Body of pancreas (tissue), 4 donors: ENCODE data around the gene ZBTB11. TPM values are rescaled to one million over a fixed set of nuclear protein-coding genes. Genes with fewer than 3 reads are reported as not detected.
"Not testable (repeated sequence)": the region's sequence is repeated elsewhere in the genome, so short reads cannot be mapped to it uniquely, and the experiment has no call there.

ENCODE experiments used
- ATAC-seq: fragments of 150-250 bp; one replicate; pipeline ENCODE4 v1.9.1; 2016
- DNase-seq, 4 donors: peaks; one replicate each; pipeline ENCODE4 v3.0.0-alpha.2; 2019
- H3K27ac ChIP-seq, 4 donors: fragments of 200-600 bp; sonication (generic); 1 replicate in 3 of 4; 2 replicates in 1 of 4; pipeline versions ENCODE4 v1.5.1 to v1.6.1; 2016 to 2019; ENCODE audit warnings: mild to moderate bottlenecking in 1 of 4, mixed read lengths in 1 of 4, moderate library complexity in 1 of 4
- H3K27me3 ChIP-seq, 2 donors: fragments of 200-600 bp; sonication (generic); one replicate each; pipeline ENCODE4 v1.6.0; 2016; ENCODE audit warnings: mild to moderate bottlenecking in 1 of 2
- H3K36me3 ChIP-seq, 2 donors: fragments of 200-600 bp; sonication (generic); replicated peaks in 1 of 2; 2 replicates each; pipeline ENCODE4 v1.5.1; 2016; ENCODE audit warnings: low read depth in 2 of 2; ENCODE audit not compliant: insufficient read depth in 1 of 2
- H3K4me1 ChIP-seq: fragments of 200-600 bp; sonication (generic); one replicate; pipeline ENCODE4 v1.6.0; 2016
- H3K4me3 ChIP-seq, 2 donors: fragments of 200-600 bp; sonication (generic); 1 replicate in 1 of 2; 2 replicates in 1 of 2; pipeline ENCODE4 v1.5.1; 2016 to 2019
- H3K9me3 ChIP-seq, 3 donors: fragments of 200-600 bp; sonication (generic); 1 replicate in 2 of 3; 2 replicates in 1 of 3; pipeline ENCODE4 v1.5.1; 2016
- CTCF ChIP-seq, 7 experiments: fragments of 450-650 bp in 4 of 7; fragments of 200-600 bp in 3 of 7; sonication (generic) in 3 of 7; IDR thresholded peaks; one replicate each; pipeline ENCODE4 v1.5.1; 2016 to 2019; ENCODE audit warnings: antibody characterized with exemption in 7 of 7
- POLR2A ChIP-seq, 3 donors: fragments of 450-650 bp; IDR thresholded peaks; one replicate each; pipeline ENCODE4 v1.6.1; 2016; ENCODE audit warnings: antibody characterized with exemption in 3 of 3, mild to moderate bottlenecking in 2 of 3
- WGBS, 2 donors: methylation state at CpG; one replicate each; pipeline ENCODE4 v1.1.5; 2017; 5-methylcytosine and 5-hydroxymethylcytosine counted together
- intact Hi-C: fragments of 100-400 bp; cut with DNase I; formaldehyde crosslinking; loops from one replicate; pipeline ENCODE4 v1.15.1; 2023
- total RNA-seq, 2 donors: library from RNA; depleted of rRNA; stranded (reverse); fragments of >200 nt; gene quantifications; one replicate each; pipeline ENCODE4 v1.1.0, GENCODE V29; 2016

Gene ZBTB11
- total RNA-seq, 2 donors from 2014 or later: 11.5 to 20.5 TPM

DNA sequence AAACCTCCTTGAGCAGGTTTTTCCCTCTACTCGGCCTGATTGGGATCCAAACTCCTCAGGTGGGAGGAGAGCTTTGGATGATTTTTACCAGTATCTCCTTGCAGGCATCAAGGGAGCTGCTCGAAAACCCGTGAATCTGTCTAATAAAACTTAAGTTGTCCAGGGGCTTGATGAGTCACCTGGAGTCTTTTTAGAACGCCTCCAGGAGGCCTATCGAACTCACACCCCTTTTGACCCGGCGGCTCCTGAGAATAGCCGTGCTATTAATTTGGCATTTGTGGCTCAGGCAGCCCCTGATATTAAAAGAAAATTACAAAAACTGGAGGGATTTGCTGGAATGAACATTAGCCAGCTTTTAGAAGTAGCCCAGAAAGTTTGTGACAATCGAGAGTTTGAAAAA, 41.6 kb downstream of the ZBTB11 start:
- no peaks in the 10 kb centered on the region for H3K4me1 ChIP-seq
- no peak overlapping the region for H3K4me3 ChIP-seq
- no peak for DNase-seq

DNA sequence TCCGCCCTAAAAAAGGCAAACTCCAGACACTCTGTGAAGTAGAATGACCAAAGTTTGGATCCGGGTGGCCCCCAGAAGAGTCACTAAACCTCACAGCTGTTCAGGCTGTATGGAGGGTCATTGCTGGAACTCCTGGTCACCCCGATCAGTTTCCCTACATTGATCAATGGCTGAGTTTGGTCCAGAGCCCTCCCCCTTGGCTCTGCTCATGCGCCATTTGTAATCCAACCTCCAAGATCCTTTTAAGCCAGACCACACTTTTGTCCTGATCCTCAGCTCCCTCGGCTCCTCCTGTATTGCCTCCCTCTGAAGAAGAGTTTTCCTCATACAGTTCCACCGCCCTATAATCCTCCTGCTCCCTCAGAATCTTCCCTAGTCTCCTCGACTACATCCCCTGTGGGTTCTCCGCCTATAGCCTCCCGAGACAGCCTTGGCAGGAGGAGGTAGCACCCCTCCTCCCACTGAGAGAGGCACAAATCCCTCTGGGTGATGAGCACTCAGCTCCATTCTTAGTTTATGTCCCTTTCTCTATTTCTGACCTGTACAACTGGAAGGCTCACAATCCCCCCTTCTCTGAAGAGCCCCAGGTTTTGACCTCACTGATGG, 42.2 kb downstream of the ZBTB11 start:
- WGBS, 2 donors: 58 to 61% methylated on average over 9 of the region's 9 CpGs
- H3K9me3 ChIP-seq: no peaks in the 10 kb centered on the region
- no peak for DNase-seq
- H3K27me3 ChIP-seq: no peaks in the 10 kb centered on the region
- no peak overlapping the region for H3K4me3 ChIP-seq
- ATAC-seq: no peak
- H3K4me1 ChIP-seq: no peaks in the 10 kb centered on the region
- no peak for TF ChIP-seq POLR2A (IDR thresholded peaks at IDR 0.05)
- TF ChIP-seq CTCF (IDR thresholded peaks at IDR 0.05): no peak
- no peak overlapping the region for H3K27ac ChIP-seq
- no peaks in the 10 kb centered on the region for H3K36me3 ChIP-seq
- intact Hi-C loops: no loop called here

More for the DNA sequence above, 41.6 kb downstream of the ZBTB11 start:
- intact Hi-C loops: no loop called here
- ATAC-seq: no peak
- Histone ChIP-seq H3K36me3 (no peaks in the 10 kb centered on the region), H3K27ac (no peak overlapping the region), H3K9me3 (no peaks in the 10 kb centered on the region), H3K27me3 (no peaks in the 10 kb centered on the region)
- no peak for TF ChIP-seq CTCF (IDR thresholded peaks at IDR 0.05)
- TF ChIP-seq POLR2A (IDR thresholded peaks at IDR 0.05): no peak
- WGBS, 2 donors: 66 to 70% methylated on average over 9 of the region's 9 CpGs

DNA sequence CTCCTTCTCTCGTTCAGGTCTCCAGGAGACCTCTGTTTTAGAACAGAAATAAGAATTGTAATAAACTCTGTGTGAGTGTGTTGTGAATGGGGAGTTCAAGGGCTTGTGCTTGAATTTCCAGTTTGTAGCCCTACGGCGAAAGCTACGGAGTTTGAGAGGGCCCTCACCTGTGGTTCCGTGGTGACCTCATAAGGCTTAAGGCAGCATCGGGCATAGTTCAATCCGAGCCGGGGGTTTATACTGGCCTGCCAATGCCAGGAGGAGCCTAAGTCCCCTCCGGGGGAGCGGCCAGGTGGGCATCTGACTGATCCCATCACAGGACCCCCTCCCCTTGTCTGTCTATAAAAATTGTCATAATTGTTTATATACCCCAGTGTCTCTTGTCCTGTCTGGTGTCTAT, 43.7 kb downstream of the ZBTB11 start:
- Histone ChIP-seq H3K36me3 (no peaks in the 10 kb centered on the region), H3K4me1 (no peaks in the 10 kb centered on the region), H3K27ac (no peak overlapping the region), H3K9me3 (no peaks in the 10 kb centered on the region), H3K27me3 (no peaks in the 10 kb centered on the region), H3K4me3 (no peak overlapping the region)
- no peak for ATAC-seq
- intact Hi-C loops: no loop called here
- TF ChIP-seq CTCF (IDR thresholded peaks at IDR 0.05) (no peak), POLR2A (IDR thresholded peaks at IDR 0.05) (no peak)
- DNase-seq: no peak
- WGBS, 2 donors: 75 to 78% methylated on average over 7 to 10 of the region's 10 CpGs

DNA sequence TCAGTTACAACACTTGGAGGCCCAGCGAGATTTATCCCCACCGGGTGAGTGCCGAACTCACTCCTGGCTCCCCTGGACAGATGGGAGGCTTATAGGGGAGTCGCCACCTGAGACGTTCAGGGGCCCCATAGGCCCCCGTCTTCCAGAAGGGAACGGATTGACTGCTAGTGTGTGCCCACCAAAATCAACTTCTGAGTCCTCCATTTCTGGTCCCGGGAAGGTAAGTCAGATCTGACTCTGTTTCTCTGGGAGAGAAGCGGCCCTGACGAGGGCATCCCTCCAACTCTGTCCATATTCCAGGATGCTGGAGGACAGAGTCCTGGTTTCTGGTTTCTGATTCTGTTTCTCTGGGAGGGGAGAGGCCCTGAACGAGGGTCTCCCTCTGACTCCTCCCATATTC, 44.3 kb downstream of the ZBTB11 start:
- intact Hi-C loops: no loop called here
- H3K9me3 ChIP-seq: no peaks in the 10 kb centered on the region
- no peaks in the 10 kb centered on the region for H3K4me1 ChIP-seq
- H3K27ac ChIP-seq: no peak overlapping the region
- DNase-seq: no peak
- WGBS, 2 donors: 51 to 53% methylated on average over 10 to 11 of the region's 11 CpGs
- H3K4me3 ChIP-seq: no peak overlapping the region
- no peaks in the 10 kb centered on the region for H3K27me3 ChIP-seq
- no peak for ATAC-seq
- no peaks in the 10 kb centered on the region for H3K36me3 ChIP-seq
- TF ChIP-seq CTCF (IDR thresholded peaks at IDR 0.05) (no peak), POLR2A (IDR thresholded peaks at IDR 0.05) (no peak)

GRCh38 chr3:101631959-101632358, 45.0 kb downstream of the ZBTB11 start:
- 63 to 68% methylated on average over 8 of the region's 8 CpGs for WGBS, 2 donors

More at GRCh38 chr3:101631959-101632358, 45.0 kb downstream of the ZBTB11 start:
- H3K36me3 ChIP-seq, H3K9me3 ChIP-seq, H3K4me3 ChIP-seq, DNase-seq, H3K27ac ChIP-seq, H3K4me1 ChIP-seq, H3K27me3 ChIP-seq, ATAC-seq, intact Hi-C loops: not testable (repeated sequence)
